HG02885 (cell line): Measurements from ENCODE around the gene KRR1.

Experiments used
- ATAC-seq: cut with Tn5 transposase; IDR thresholded peaks from one replicate; pipeline ENCODE4 v1.9.1; 2021; ENCODE audit warnings: mild to moderate bottlenecking; ENCODE audit not compliant: unreplicated experiment, poor library complexity

KRR1 gene

GRCh38 chr12:75511116-75512048 is at the start of gene KRR1:
TSS of gene KRR1 (minus strand) at chr12:75511609. CDS start at chr12:75511597, 12 bp downstream.
- ATAC-seq, result peak; percentile 97

GRCh38 chr12:75560167-75560566 is 48.8 kb upstream of the KRR1 start:
- ATAC-seq, result no peak

GRCh38 chr12:75558287-75558686 is 46.9 kb upstream of the KRR1 start:
- no peak for ATAC-seq

GRCh38 chr12:75556311-75556899 is 45.0 kb upstream of the KRR1 start:
- no peak for ATAC-seq

GRCh38 chr12:75554556-75554880 is 43.1 kb upstream of the KRR1 start:
- ATAC-seq, result no peak

- no peak for ATAC-seq
Observed at GRCh38 chr12:75553836-75554555, 42.6 kb upstream of the KRR1 start.

GRCh38 chr12:75553398-75553797 is 42.0 kb upstream of the KRR1 start:
- ATAC-seq, result no peak

GRCh38 chr12:75551477-75551876 is 40.1 kb upstream of the KRR1 start:
- no peak for ATAC-seq

- ATAC-seq, result no peak
Observed at GRCh38 chr12:75550401-75551240, 39.2 kb upstream of the KRR1 start.

- no peak for ATAC-seq
Observed at GRCh38 chr12:75549989-75550388, 38.6 kb upstream of the KRR1 start.

- no peak for ATAC-seq
Observed at GRCh38 chr12:75548879-75549278, 37.5 kb upstream of the KRR1 start.

GRCh38 chr12:75545636-75546035 is 34.2 kb upstream of the KRR1 start:
- no peak for ATAC-seq

GRCh38 chr12:75543529-75543928 is 32.1 kb upstream of the KRR1 start:
- ATAC-seq, result no peak

- ATAC-seq, result no peak
Observed at GRCh38 chr12:75542942-75543341, 31.5 kb upstream of the KRR1 start.

GRCh38 chr12:75539889-75540288 is 28.5 kb upstream of the KRR1 start:
- ATAC-seq, result no peak

GRCh38 chr12:75533239-75533638 is 21.8 kb upstream of the KRR1 start:
- no peak for ATAC-seq

GRCh38 chr12:75529826-75530225 is 18.4 kb upstream of the KRR1 start:
- ATAC-seq, result no peak

GRCh38 chr12:75529316-75529715 is 17.9 kb upstream of the KRR1 start:
- no peak for ATAC-seq

- ATAC-seq, result no peak
Observed at GRCh38 chr12:75528692-75529091, 17.3 kb upstream of the KRR1 start.

GRCh38 chr12:75528272-75528671 is 16.9 kb upstream of the KRR1 start:
- ATAC-seq, result no peak
